NCI-H2227 treated with DMSO at 0.1 percent for 48 hours (cell line): Measurements from ENCODE around the gene JAKMIP1.

Experiments used
- DNase-seq: peaks from one replicate; lab custom pipeline; 2025; lab: John Stamatoyannopoulos, UW

The JAKMIP1 gene

GRCh38 chr4:6200011-6200921 lies at the start of gene JAKMIP1:
TSS of gene JAKMIP1 (minus strand) at chr4:6200549. CDS start at chr4:6112850, 87,699 bp downstream.
- DNase-seq = peak; percentile 72

- DNase-seq = no peak
Measured at GRCh38 chr4:6248394-6248793, 48.0 kb upstream of the JAKMIP1 start.

- no peak for DNase-seq
Measured at GRCh38 chr4:6246170-6246634, 45.9 kb upstream of the JAKMIP1 start.

GRCh38 chr4:6245246-6246169 lies 45.2 kb upstream of the JAKMIP1 start:
- no peak for DNase-seq

GRCh38 chr4:6242271-6243029 lies 42.1 kb upstream of the JAKMIP1 start:
- DNase-seq = no peak

- no peak for DNase-seq
Measured at GRCh38 chr4:6241062-6241845, 40.9 kb upstream of the JAKMIP1 start.

GRCh38 chr4:6239968-6240367 lies 39.6 kb upstream of the JAKMIP1 start:
- DNase-seq = no peak

- DNase-seq = no peak
Measured at GRCh38 chr4:6239486-6239885, 39.1 kb upstream of the JAKMIP1 start.

- DNase-seq = no peak
Measured at GRCh38 chr4:6236816-6237390, 36.6 kb upstream of the JAKMIP1 start.

- DNase-seq = no peak
Measured at GRCh38 chr4:6235901-6236640, 35.7 kb upstream of the JAKMIP1 start.

GRCh38 chr4:6235012-6235411 lies 34.7 kb upstream of the JAKMIP1 start:
- no peak for DNase-seq

GRCh38 chr4:6233929-6234328 lies 33.6 kb upstream of the JAKMIP1 start:
- DNase-seq = no peak

GRCh38 chr4:6232836-6233785 lies 32.8 kb upstream of the JAKMIP1 start:
- DNase-seq = no peak

GRCh38 chr4:6231663-6232165 lies 31.4 kb upstream of the JAKMIP1 start:
- no peak for DNase-seq

- no peak for DNase-seq
Measured at GRCh38 chr4:6230827-6231662, 30.7 kb upstream of the JAKMIP1 start.

GRCh38 chr4:6230502-6230785 lies 30.1 kb upstream of the JAKMIP1 start:
- no peak for DNase-seq

GRCh38 chr4:6229671-6230501 lies 29.5 kb upstream of the JAKMIP1 start:
- no peak for DNase-seq
